ENCODE data around the gene TMEM119. TPM values are rescaled to one million over a fixed set of nuclear protein-coding genes. Genes with fewer than 3 reads are reported as not detected.

Gene TMEM119
- total and polyA plus RNA-seq, 2 of the 13 experiments (the other 11 are each of a cell fraction or from before 2014, with no cell fraction given): not detected

DNA sequence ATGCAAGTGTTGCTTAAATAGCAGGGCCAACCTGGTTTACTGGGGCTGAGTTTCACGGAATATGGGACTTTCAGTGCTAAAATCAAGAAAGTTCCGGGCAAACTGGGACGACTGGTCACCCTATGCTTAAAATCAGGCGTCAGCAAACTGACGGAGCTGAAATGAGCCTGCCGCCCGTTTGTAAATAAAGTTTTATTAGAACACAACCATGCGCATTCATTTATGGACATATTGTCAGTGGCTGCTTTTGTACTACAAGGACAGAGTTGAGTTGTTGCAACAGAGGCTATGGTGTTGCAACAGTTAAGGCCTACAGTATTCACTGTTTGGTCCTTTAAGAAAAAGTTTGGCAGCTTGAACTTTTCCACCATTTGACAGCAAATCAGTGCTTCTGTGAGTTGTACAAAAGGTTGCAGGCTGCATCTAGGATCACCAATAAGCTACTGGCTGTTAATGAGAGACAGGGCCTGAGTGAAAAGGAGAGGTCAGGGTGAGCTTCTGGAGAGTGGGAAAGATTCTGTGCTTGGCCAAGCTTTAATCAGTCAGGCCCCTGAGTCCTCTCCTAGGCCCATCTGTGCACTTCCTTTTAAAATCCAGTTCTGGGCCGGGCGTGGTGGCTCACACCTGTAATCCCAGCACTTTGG, 22.5 kb upstream of the TMEM119 start (continued):
- TF ChIP-seq, protein P1, sequence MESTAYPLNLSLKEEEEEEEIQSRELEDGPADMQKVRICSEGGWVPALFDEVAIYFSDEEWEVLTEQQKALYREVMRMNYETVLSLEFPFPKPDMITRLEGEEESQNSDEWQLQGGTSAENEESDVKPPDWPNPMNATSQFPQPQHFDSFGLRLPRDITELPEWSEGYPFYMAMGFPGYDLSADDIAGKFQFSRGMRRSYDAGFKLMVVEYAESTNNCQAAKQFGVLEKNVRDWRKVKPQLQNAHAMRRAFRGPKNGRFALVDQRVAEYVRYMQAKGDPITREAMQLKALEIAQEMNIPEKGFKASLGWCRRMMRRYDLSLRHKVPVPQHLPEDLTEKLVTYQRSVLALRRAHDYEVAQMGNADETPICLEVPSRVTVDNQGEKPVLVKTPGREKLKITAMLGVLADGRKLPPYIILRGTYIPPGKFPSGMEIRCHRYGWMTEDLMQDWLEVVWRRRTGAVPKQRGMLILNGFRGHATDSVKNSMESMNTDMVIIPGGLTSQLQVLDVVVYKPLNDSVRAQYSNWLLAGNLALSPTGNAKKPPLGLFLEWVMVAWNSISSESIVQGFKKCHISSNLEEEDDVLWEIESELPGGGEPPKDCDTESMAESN (CRISPR knock-in tag; conservative IDR thresholded peaks at IDR 0.05): peak; percentile 43; the same call in 1 of the 2 replicates
- TF ChIP-seq ZNF12 (CRISPR knock-in tag; IDR thresholded peaks at IDR 0.05): 0 out of 2 replicates have a peak, but pooled peaks have one; percentile 32
- TF ChIP-seq XRCC5 (optimal IDR thresholded peaks at IDR 0.05; ENCODE audit: low read length): peak; percentile 42
- TF ChIP-seq, protein P2, sequence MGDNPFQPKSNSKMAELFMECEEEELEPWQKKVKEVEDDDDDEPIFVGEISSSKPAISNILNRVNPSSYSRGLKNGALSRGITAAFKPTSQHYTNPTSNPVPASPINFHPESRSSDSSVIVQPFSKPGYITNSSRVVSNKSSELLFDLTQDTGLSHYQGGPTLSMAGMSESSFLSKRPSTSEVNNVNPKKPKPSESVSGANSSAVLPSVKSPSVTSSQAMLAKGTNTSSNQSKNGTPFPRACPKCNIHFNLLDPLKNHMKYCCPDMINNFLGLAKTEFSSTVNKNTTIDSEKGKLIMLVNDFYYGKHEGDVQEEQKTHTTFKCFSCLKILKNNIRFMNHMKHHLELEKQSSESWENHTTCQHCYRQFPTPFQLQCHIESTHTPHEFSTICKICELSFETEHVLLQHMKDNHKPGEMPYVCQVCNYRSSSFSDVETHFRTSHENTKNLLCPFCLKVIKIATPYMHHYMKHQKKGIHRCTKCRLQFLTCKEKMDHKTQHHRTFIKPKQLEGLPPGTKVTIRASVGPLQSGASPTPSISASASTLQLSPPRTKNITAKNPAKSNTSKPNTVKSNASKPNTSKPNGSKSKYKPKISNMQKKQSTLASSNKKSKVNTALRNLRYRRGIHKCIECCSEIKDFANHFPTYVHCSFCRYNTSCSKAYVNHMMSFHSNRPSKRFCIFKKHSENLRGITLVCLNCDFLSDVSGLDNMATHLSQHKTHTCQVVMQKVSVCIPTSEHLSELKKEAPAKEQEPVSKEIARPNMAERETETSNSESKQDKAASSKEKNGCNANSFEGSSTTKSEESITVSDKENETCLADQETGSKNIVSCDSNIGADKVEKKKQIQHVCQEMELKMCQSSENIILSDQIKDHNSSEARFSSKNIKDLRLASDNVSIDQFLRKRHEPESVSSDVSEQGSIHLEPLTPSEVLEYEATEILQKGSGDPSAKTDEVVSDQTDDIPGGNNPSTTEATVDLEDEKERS (CRISPR knock-in tag; IDR thresholded peaks at IDR 0.05): 0 out of 2 replicates have a peak, but pooled peaks have one; percentile 30
- no peak for TF ChIP-seq ZNF790 (CRISPR knock-in tag; IDR thresholded peaks at IDR 0.05; ENCODE audit: borderline replicate concordance)
- TF ChIP-seq BHLHE40 (IDR thresholded peaks at IDR 0.05; ENCODE audit: low read length): no peak
- TF ChIP-seq, protein P3, sequence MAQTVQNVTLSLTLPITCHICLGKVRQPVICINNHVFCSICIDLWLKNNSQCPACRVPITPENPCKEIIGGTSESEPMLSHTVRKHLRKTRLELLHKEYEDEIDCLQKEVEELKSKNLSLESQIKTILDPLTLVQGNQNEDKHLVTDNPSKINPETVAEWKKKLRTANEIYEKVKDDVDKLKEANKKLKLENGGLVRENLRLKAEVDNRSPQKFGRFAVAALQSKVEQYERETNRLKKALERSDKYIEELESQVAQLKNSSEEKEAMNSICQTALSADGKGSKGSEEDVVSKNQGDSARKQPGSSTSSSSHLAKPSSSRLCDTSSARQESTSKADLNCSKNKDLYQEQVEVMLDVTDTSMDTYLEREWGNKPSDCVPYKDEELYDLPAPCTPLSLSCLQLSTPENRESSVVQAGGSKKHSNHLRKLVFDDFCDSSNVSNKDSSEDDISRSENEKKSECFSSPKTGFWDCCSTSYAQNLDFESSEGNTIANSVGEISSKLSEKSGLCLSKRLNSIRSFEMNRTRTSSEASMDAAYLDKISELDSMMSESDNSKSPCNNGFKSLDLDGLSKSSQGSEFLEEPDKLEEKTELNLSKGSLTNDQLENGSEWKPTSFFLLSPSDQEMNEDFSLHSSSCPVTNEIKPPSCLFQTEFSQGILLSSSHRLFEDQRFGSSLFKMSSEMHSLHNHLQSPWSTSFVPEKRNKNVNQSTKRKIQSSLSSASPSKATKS (CRISPR knock-in tag; IDR thresholded peaks at IDR 0.05): no peak
- TF ChIP-seq MYC (CRISPR knock-in tag; IDR thresholded peaks at IDR 0.05; ENCODE audit: borderline replicate concordance): no peak
- no peak for TF ChIP-seq IRX3 (CRISPR knock-in tag; IDR thresholded peaks at IDR 0.05; ENCODE audit: borderline replicate concordance, low read depth)
- TF ChIP-seq ZFP37 (CRISPR knock-in tag; IDR thresholded peaks at IDR 0.05; ENCODE audit: borderline replicate concordance): no peak
- TF ChIP-seq ZKSCAN5 (CRISPR knock-in tag; IDR thresholded peaks at IDR 0.05): no peak
- TF ChIP-seq ZNF556 (CRISPR knock-in tag; IDR thresholded peaks at IDR 0.05; ENCODE audit: borderline replicate concordance): no peak
- no peak for TF ChIP-seq HNRNPLL (IDR thresholded peaks at IDR 0.05; ENCODE audit: low read depth, low read length, poor library complexity, severe bottlenecking)
- no peak for TF ChIP-seq SOX13 (IDR thresholded peaks at IDR 0.05)
- TF ChIP-seq SOX13 (CRISPR knock-in tag; conservative IDR thresholded peaks at IDR 0.05 in 1 of 2, IDR thresholded peaks at IDR 0.05 in 1 of 2): peak in 1 of 2 experiments; percentile 74; a peak in 2 of 4 replicates
- TF ChIP-seq ZNF672 (CRISPR knock-in tag; IDR thresholded peaks at IDR 0.05): no peak
- no peak for TF ChIP-seq ZNF510 (CRISPR knock-in tag; IDR thresholded peaks at IDR 0.05; ENCODE audit: low read depth)
- TF ChIP-seq ARNT (IDR thresholded peaks at IDR 0.05): no peak
- TF ChIP-seq ZNF547 (CRISPR knock-in tag; IDR thresholded peaks at IDR 0.05): no peak
- TF ChIP-seq, protein P4, sequence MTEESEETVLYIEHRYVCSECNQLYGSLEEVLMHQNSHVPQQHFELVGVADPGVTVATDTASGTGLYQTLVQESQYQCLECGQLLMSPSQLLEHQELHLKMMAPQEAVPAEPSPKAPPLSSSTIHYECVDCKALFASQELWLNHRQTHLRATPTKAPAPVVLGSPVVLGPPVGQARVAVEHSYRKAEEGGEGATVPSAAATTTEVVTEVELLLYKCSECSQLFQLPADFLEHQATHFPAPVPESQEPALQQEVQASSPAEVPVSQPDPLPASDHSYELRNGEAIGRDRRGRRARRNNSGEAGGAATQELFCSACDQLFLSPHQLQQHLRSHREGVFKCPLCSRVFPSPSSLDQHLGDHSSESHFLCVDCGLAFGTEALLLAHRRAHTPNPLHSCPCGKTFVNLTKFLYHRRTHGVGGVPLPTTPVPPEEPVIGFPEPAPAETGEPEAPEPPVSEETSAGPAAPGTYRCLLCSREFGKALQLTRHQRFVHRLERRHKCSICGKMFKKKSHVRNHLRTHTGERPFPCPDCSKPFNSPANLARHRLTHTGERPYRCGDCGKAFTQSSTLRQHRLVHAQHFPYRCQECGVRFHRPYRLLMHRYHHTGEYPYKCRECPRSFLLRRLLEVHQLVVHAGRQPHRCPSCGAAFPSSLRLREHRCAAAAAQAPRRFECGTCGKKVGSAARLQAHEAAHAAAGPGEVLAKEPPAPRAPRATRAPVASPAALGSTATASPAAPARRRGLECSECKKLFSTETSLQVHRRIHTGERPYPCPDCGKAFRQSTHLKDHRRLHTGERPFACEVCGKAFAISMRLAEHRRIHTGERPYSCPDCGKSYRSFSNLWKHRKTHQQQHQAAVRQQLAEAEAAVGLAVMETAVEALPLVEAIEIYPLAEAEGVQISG (CRISPR knock-in tag; IDR thresholded peaks at IDR 0.05): peak; percentile 21; the same call in 1 of the 2 replicates
